Mesothelial cell of epicardium (in vitro differentiated cells): ENCODE data around the gene NME8. TPM values are rescaled to one million over a fixed set of nuclear protein-coding genes. Genes with fewer than 3 reads are reported as not detected.

Experiments used
- DNase-seq, 2 experiments: peaks; one replicate each; pipeline ENCODE4 v3.0.0; 2021; ENCODE audit warnings: low spot score in 2 of 2; ENCODE audit not compliant: unreplicated experiment in 2 of 2
- H3K27ac Mint-ChIP-seq: 2 replicates; pipeline ENCODE4 v1.8.0; 2021; ENCODE audit warnings: mixed read lengths
- H3K27me3 Mint-ChIP-seq: 2 replicates; pipeline ENCODE4 v1.8.0; 2021; ENCODE audit warnings: low read depth, mixed read lengths
- H3K36me3 Mint-ChIP-seq: 2 replicates; pipeline ENCODE4 v1.8.0; 2021; ENCODE audit warnings: mixed read lengths
- H3K4me1 Mint-ChIP-seq: 2 replicates; pipeline ENCODE4 v1.8.0; 2021; ENCODE audit warnings: mixed read lengths
- H3K4me3 Mint-ChIP-seq: 2 replicates; pipeline ENCODE4 v1.8.0; 2021; ENCODE audit warnings: mild to moderate bottlenecking, moderate library complexity, mixed read lengths
- H3K9me3 Mint-ChIP-seq: 2 replicates; pipeline ENCODE4 v1.8.0; 2021; ENCODE audit warnings: mixed read lengths
- CTCF ChIP-seq: fragments of 200-600 bp; sonication (generic); IDR thresholded peaks from one replicate; pipeline ENCODE4 v1.5.0; 2021; ENCODE audit warnings: antibody characterized with exemption; ENCODE audit not compliant: unreplicated experiment
- total RNA-seq: library from RNA; stranded (reverse); gene quantifications from 3 replicates; pipeline ENCODE4 v1.2.1, GENCODE V29; 2021

The NME8 gene
- total RNA-seq, 1 donor from 2014 or later: 1.1 TPM

- no peak overlapping the region for H3K27ac Mint-ChIP-seq
- no peak for TF ChIP-seq CTCF
- no peaks in the 10 kb centered on the region for H3K27me3 Mint-ChIP-seq
- no peak overlapping the region for H3K4me3 Mint-ChIP-seq
- no peak for DNase-seq
- no peaks in the 10 kb centered on the region for H3K9me3 Mint-ChIP-seq
- H3K36me3 Mint-ChIP-seq: no peaks in the 10 kb centered on the region
- H3K4me1 Mint-ChIP-seq: peaks cover 19% of the 10 kb centered on the region
Measured at GRCh38 chr7:37942934-37943610, 94.7 kb downstream of the NME8 start.

GRCh38 chr7:37943905-37944736, 95.7 kb downstream of the NME8 start:
- H3K36me3 Mint-ChIP-seq: no peaks in the 10 kb centered on the region
- H3K27ac Mint-ChIP-seq: peak overlapping the region; percentile 75
- no peak for TF ChIP-seq CTCF
- no peaks in the 10 kb centered on the region for H3K27me3 Mint-ChIP-seq
- H3K9me3 Mint-ChIP-seq: no peaks in the 10 kb centered on the region
- H3K4me1 Mint-ChIP-seq: peaks cover 19% of the 10 kb centered on the region
- no peak for DNase-seq
- H3K4me3 Mint-ChIP-seq: no peak overlapping the region

- no peak overlapping the region for H3K4me3 Mint-ChIP-seq
- DNase-seq: no peak
- H3K27ac Mint-ChIP-seq: peak overlapping the region; percentile 17
- no peaks in the 10 kb centered on the region for H3K27me3 Mint-ChIP-seq
- peaks cover 16% of the 10 kb centered on the region for H3K4me1 Mint-ChIP-seq
- peaks cover 2% of the 10 kb centered on the region for H3K36me3 Mint-ChIP-seq
- TF ChIP-seq CTCF: no peak
- H3K9me3 Mint-ChIP-seq: no peaks in the 10 kb centered on the region
Measured at GRCh38 chr7:37944737-37945054, 96.3 kb downstream of the NME8 start.

GRCh38 chr7:37945336-37945735, 96.9 kb downstream of the NME8 start:
- Mint-ChIP-seq H3K27ac (no peak overlapping the region), H3K36me3 (peaks cover 3% of the 10 kb centered on the region), H3K4me3 (no peak overlapping the region), H3K9me3 (no peaks in the 10 kb centered on the region), H3K27me3 (no peaks in the 10 kb centered on the region), H3K4me1 (peaks cover 12% of the 10 kb centered on the region)
- no peak for DNase-seq
- TF ChIP-seq CTCF: no peak

- H3K4me3 Mint-ChIP-seq: no peak overlapping the region
- TF ChIP-seq CTCF: no peak
- peaks cover 3% of the 10 kb centered on the region for H3K36me3 Mint-ChIP-seq
- DNase-seq: no peak
- H3K4me1 Mint-ChIP-seq: peaks cover 12% of the 10 kb centered on the region
- no peaks in the 10 kb centered on the region for H3K27me3 Mint-ChIP-seq
- no peaks in the 10 kb centered on the region for H3K9me3 Mint-ChIP-seq
- H3K27ac Mint-ChIP-seq: no peak overlapping the region
Measured at GRCh38 chr7:37947138-37947940, 98.9 kb downstream of the NME8 start.
